ENCODE measurements around the gene ECHDC1.
A peak's percentile ranks its signal among the peaks of the same experiment; 100 is the strongest.

Gene ECHDC1

DNA sequence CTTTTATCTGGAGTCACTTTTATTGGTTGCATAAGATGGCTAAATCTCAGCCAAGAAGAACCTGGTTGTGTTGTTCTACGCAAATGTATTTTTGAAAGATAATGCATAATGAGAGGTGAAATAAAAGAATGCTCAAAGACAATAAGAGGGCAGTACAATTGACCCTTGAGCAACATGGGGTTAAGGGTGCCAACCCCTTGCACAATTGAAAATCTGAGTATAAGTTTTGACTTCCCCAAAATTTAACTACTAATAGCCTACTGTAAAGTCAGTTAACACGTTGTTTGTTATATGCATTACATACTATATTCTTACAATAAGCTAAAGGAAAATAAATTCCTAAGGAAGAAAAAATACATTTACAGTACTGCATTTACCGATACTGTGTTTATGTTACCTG lies 70.8 kb downstream of the ECHDC1 start:
- Histone ChIP-seq H3K36me3 (ENCODE audit: insufficient read depth, low read length) (no peaks in the 10 kb centered on the region), H3K27me3 (ENCODE audit: insufficient read depth, low read length, poor library complexity, severe bottlenecking) (no peaks in the 10 kb centered on the region), H3K4me3 (ENCODE audit: low read length, poor library complexity, severe bottlenecking) (peak overlapping the region; percentile 18), H3K9me2 (replicated peaks; ENCODE audit: low read depth, low read length) (no peaks in the 10 kb centered on the region), H4K20me1 (ENCODE audit: insufficient read depth, low read length, poor library complexity, severe bottlenecking) (peaks cover 82% of the 10 kb centered on the region), H3K9me3 (ENCODE audit: insufficient read depth, low read depth, low read length) (no peaks in the 10 kb centered on the region), H3K4me1 (ENCODE audit: insufficient read depth, low read length, poor library complexity, severe bottlenecking) (peaks cover 58% of the 10 kb centered on the region), H3K79me2 (ENCODE audit: insufficient read depth, low read length) (peaks cover 97% of the 10 kb centered on the region), H3K4me2 (ENCODE audit: low read depth, low read length, poor library complexity, severe bottlenecking) (peak overlapping the region; percentile 36), H3F3A (ENCODE audit: low read depth) (no peaks in the 10 kb centered on the region), H3K9ac (ENCODE audit: low read depth, low read length, poor library complexity, severe bottlenecking) (no peak overlapping the region), H2AFZ (ENCODE audit: low read length) (no peak overlapping the region)
- no peak for TF ChIP-seq EZH2phosphoT487 (IDR thresholded peaks at IDR 0.05; ENCODE audit: borderline replicate concordance)
- TF ChIP-seq, protein P1, sequence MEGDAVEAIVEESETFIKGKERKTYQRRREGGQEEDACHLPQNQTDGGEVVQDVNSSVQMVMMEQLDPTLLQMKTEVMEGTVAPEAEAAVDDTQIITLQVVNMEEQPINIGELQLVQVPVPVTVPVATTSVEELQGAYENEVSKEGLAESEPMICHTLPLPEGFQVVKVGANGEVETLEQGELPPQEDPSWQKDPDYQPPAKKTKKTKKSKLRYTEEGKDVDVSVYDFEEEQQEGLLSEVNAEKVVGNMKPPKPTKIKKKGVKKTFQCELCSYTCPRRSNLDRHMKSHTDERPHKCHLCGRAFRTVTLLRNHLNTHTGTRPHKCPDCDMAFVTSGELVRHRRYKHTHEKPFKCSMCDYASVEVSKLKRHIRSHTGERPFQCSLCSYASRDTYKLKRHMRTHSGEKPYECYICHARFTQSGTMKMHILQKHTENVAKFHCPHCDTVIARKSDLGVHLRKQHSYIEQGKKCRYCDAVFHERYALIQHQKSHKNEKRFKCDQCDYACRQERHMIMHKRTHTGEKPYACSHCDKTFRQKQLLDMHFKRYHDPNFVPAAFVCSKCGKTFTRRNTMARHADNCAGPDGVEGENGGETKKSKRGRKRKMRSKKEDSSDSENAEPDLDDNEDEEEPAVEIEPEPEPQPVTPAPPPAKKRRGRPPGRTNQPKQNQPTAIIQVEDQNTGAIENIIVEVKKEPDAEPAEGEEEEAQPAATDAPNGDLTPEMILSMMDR (conservative IDR thresholded peaks at IDR 0.05; ENCODE audit: low read length) = no peak

DNA sequence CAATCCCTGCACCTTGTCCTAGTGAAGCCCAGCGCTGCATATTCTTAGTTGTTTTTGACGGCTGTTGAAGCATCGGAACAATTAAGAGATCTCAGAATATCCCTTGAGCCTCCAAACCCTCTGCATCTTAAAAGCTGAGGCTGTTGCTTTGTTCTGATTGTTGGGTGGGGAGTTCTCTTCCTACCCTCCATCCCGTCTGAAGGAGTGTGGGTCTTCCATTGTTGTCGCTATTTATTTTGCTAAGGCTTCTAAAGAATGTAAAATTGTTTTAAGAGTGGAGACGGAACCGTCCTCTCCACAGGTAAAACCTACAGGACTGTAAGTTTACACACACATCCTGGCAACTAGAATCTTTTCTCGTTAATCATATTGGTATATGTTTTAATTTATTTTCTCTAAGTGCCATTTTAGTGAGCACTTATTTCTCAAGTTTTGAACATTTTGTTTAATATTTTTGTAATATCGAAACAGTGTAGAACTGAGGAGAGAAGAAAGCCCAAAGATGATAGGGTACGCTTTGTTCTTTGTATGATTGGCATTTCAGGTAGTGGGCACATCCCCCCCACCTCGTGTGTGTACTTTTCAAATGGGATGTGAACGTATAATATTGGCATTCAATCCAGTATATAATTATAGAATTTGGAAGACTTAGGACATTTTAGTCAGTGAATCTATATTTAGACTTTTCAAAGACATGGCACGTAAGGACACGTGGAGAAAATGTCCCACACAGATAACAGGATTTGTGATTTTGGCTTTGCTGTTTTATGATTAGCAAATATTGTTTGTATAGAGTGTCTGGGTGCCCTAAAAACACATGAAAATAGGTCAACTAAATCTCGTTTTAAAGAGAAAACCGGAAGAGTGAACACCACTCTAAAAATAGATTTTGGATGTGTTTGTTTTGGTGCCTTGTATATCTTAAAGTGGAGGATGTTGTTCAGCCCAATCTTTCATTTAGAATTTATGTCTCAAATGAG lies 75.5 kb downstream of the ECHDC1 start:
- Histone ChIP-seq H3K79me2 (ENCODE audit: insufficient read depth, low read length) (peaks cover 62% of the 10 kb centered on the region), H3K9me2 (replicated peaks; ENCODE audit: low read depth, low read length) (no peaks in the 10 kb centered on the region), H3K4me2 (ENCODE audit: low read depth, low read length, poor library complexity, severe bottlenecking) (peak overlapping the region; percentile 78), H3F3A (ENCODE audit: low read depth) (no peaks in the 10 kb centered on the region), H3K4me1 (ENCODE audit: insufficient read depth, low read length, poor library complexity, severe bottlenecking) (peaks cover 35% of the 10 kb centered on the region), H4K20me1 (ENCODE audit: insufficient read depth, low read length, poor library complexity, severe bottlenecking) (peaks cover 57% of the 10 kb centered on the region), H3K27me3 (ENCODE audit: insufficient read depth, low read length, poor library complexity, severe bottlenecking) (no peaks in the 10 kb centered on the region), H2AFZ (ENCODE audit: low read length) (peak overlapping the region; percentile 95), H3K36me3 (ENCODE audit: insufficient read depth, low read length) (no peaks in the 10 kb centered on the region), H3K9ac (ENCODE audit: low read depth, low read length, poor library complexity, severe bottlenecking) (peak overlapping the region; percentile 90), H3K4me3 (ENCODE audit: low read length, poor library complexity, severe bottlenecking) (peak overlapping the region; percentile 80), H3K9me3 (ENCODE audit: insufficient read depth, low read depth, low read length) (no peaks in the 10 kb centered on the region)
- TF ChIP-seq, protein P1 (conservative IDR thresholded peaks at IDR 0.05; ENCODE audit: low read length) = no peak
- no peak for TF ChIP-seq EZH2phosphoT487 (IDR thresholded peaks at IDR 0.05; ENCODE audit: borderline replicate concordance)

- H3K36me3 ChIP-seq (ENCODE audit: insufficient read depth, low read length) = no peaks in the 10 kb centered on the region
- peaks cover 27% of the 10 kb centered on the region for H3K4me1 ChIP-seq (ENCODE audit: insufficient read depth, low read length, poor library complexity, severe bottlenecking)
- peak overlapping the region; percentile 80 for H3K4me3 ChIP-seq (ENCODE audit: low read length, poor library complexity, severe bottlenecking)
- H3K9ac ChIP-seq (ENCODE audit: low read depth, low read length, poor library complexity, severe bottlenecking) = peak overlapping the region; percentile 90
- no peaks in the 10 kb centered on the region for H3K9me2 ChIP-seq (replicated peaks; ENCODE audit: low read depth, low read length)
- H4K20me1 ChIP-seq (ENCODE audit: insufficient read depth, low read length, poor library complexity, severe bottlenecking) = peaks cover 48% of the 10 kb centered on the region
- no peaks in the 10 kb centered on the region for H3K27me3 ChIP-seq (ENCODE audit: insufficient read depth, low read length, poor library complexity, severe bottlenecking)
- peak overlapping the region; percentile 78 for H3K4me2 ChIP-seq (ENCODE audit: low read depth, low read length, poor library complexity, severe bottlenecking)
- peaks cover 53% of the 10 kb centered on the region for H3K79me2 ChIP-seq (ENCODE audit: insufficient read depth, low read length)
- H2AFZ ChIP-seq (ENCODE audit: low read length) = peak overlapping the region; percentile 95
- no peaks in the 10 kb centered on the region for H3K9me3 ChIP-seq (ENCODE audit: insufficient read depth, low read depth, low read length)
- TF ChIP-seq, protein P1 (conservative IDR thresholded peaks at IDR 0.05; ENCODE audit: low read length) = no peak
- no peak for TF ChIP-seq EZH2phosphoT487 (IDR thresholded peaks at IDR 0.05; ENCODE audit: borderline replicate concordance)
- no peaks in the 10 kb centered on the region for H3F3A ChIP-seq (ENCODE audit: low read depth)
Measured at GRCh38 chr6:127266892-127267645, 76.3 kb downstream of the ECHDC1 start.
